PFSK-1 (cell line): ENCODE measurements around the gene METTL1.

Experiments used
- FOXP2 ChIP-seq: optimal IDR thresholded peaks from 2 replicates; pipeline ENCODE3; 2011; ENCODE audit warnings: borderline replicate concordance, control low read depth, inconsistent platforms; ENCODE audit not compliant: insufficient read depth; ENCODE audit errors: extremely low read length, extremely low read depth
- POLR2AphosphoS5 ChIP-seq: IDR thresholded peaks from 2 replicates; pipeline ENCODE4 v1.6.1; 2012; ENCODE audit warnings: low read depth, mild to moderate bottlenecking, control low read depth, low read length, moderate library complexity
- SIN3A ChIP-seq: IDR thresholded peaks from 2 replicates; pipeline ENCODE4 v1.6.1; 2012; ENCODE audit warnings: mild to moderate bottlenecking, low read length, moderate library complexity, borderline replicate concordance; ENCODE audit not compliant: insufficient read depth
- TAF1 ChIP-seq: IDR thresholded peaks from 2 replicates; pipeline ENCODE4 v1.6.1; 2012; ENCODE audit warnings: low read length, control low read depth, borderline replicate concordance; ENCODE audit not compliant: insufficient read depth
- TF ChIP-seq, protein P1 (sequence below), 2 experiments: IDR thresholded peaks; 2 replicates each; pipeline versions ENCODE4 v1.6.1 to v1.8.0; 2011 to 2012; ENCODE audit warnings: low read depth in 2 of 2, low read length in 2 of 2, control low read depth in 1 of 2, inconsistent platforms in 1 of 2, mild to moderate bottlenecking in 1 of 2, moderate library complexity in 1 of 2; ENCODE audit not compliant: insufficient read depth in 1 of 2

The METTL1 gene

DNA sequence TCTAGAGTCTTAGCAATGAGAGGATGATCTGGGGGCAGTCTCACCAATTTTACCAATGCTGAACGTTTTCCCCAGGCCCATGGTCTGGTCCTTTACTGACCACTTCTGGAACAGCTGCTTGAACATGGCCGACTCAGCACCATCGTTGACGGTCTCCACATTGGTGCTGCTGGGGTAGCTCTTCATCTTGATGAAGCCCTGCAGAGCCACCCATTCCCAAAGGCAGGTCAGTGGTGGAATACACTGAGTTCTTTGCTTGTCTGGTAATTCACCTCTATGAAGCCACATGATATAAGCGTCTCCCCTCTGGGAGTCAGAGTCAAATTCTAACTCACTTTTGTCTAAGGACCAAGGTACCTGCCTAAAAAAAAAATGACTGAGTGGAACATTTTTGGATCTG, 36.4 kb upstream of the METTL1 start:
- TF ChIP-seq TAF1: no peak
- no peak for TF ChIP-seq POLR2AphosphoS5

DNA sequence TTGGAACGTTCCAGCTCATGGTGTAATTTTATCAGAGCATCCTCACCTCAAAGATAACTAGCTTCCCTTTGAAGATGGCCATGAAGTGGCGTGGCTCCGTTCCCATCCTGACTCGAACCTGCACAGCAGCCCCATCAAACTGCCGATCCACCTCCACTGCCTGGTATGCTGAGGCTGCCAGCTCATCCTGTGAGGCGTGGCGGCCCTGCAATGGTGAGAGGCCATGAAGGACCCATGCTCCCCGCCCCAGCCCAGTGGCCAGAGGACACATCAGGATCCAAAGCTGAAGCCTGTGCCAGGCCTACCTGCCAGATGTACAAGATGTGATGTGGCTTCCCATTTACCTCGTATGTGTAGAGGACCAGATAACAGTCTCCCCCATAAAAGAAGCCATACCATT, 35.4 kb upstream of the METTL1 start:
- TF ChIP-seq, protein P1, sequence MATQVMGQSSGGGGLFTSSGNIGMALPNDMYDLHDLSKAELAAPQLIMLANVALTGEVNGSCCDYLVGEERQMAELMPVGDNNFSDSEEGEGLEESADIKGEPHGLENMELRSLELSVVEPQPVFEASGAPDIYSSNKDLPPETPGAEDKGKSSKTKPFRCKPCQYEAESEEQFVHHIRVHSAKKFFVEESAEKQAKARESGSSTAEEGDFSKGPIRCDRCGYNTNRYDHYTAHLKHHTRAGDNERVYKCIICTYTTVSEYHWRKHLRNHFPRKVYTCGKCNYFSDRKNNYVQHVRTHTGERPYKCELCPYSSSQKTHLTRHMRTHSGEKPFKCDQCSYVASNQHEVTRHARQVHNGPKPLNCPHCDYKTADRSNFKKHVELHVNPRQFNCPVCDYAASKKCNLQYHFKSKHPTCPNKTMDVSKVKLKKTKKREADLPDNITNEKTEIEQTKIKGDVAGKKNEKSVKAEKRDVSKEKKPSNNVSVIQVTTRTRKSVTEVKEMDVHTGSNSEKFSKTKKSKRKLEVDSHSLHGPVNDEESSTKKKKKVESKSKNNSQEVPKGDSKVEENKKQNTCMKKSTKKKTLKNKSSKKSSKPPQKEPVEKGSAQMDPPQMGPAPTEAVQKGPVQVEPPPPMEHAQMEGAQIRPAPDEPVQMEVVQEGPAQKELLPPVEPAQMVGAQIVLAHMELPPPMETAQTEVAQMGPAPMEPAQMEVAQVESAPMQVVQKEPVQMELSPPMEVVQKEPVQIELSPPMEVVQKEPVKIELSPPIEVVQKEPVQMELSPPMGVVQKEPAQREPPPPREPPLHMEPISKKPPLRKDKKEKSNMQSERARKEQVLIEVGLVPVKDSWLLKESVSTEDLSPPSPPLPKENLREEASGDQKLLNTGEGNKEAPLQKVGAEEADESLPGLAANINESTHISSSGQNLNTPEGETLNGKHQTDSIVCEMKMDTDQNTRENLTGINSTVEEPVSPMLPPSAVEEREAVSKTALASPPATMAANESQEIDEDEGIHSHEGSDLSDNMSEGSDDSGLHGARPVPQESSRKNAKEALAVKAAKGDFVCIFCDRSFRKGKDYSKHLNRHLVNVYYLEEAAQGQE (IDR thresholded peaks at IDR 0.05; ENCODE audit: insufficient read depth in 1 of 2, low read depth in 2 of 2, low read length in 2 of 2): no peak
- no peak for TF ChIP-seq POLR2AphosphoS5
- TF ChIP-seq SIN3A: no peak
- TF ChIP-seq TAF1: no peak
- TF ChIP-seq FOXP2: no peak

DNA sequence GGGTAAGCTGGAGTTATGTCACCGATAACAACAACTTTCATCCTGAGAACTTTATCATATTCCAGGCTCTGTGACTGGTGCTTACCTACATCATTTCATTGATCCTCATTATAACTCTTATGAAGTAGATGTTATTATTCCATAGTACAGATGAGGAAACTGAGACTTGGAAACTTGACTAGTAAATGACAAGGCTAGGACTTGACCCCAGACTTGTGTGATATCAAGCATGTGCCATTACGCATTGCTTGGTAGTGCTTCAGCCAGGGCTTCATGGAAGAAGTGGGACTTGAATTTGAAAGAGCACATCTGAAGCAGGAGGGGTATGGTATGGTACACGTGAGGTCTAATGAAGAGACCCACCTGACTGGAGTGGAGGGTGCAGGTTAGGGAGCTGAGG, 34.8 kb upstream of the METTL1 start:
- no peak for TF ChIP-seq SIN3A
- no peak for TF ChIP-seq FOXP2

DNA sequence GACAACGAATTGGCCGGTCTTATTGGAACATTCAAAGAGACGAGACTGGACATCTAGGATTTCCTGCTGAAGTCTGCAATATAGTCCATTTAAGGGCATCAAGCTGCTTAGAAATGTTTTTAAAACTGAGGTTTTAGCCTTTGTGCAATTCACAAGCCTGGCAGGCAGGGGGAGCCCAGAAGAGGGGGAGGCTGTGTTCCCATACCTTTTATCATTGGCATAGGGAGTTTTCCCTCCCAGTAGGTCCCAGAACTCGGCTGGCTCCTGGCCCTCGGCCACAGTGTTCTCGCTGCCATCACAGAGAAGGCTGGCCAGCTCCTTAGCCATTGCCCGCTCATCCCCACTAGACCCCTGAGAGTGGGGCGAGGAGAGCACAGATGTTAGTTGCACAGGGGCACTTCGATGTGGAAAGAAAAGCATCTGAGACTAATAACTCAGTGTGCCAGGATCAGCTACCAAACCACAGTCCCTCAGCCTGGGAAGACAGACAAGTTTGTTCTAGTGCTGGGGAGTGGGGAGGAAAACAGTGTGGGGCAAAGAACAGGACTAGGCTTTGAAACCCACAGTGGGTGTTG, 31.5 kb upstream of the METTL1 start:
- TF ChIP-seq, protein P1 (IDR thresholded peaks at IDR 0.05; ENCODE audit: insufficient read depth in 1 of 2, low read depth in 2 of 2, low read length in 2 of 2): no peak
- no peak for TF ChIP-seq TAF1
- no peak for TF ChIP-seq FOXP2
- no peak for TF ChIP-seq POLR2AphosphoS5
- TF ChIP-seq SIN3A: no peak

DNA sequence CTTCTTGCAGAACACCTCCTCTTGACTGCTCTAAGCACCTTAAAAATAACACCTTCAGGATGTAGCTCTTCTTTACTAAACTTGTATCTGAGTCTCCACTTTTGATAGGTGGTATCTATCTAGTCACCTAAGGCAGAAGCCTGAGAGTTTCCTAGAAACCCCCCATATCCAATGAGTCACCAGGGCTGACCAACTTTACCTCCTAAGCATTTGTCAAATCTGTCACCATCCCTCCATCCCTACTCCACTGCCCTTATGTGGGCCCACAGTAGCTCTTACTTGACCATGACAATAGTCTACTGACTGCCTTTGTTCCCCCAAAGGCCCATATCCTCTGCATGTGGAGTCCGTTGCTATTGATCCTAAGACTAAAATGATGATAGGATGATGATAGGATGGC, 30.7 kb upstream of the METTL1 start:
- no peak for TF ChIP-seq SIN3A
- TF ChIP-seq, protein P1 (IDR thresholded peaks at IDR 0.05; ENCODE audit: insufficient read depth in 1 of 2, low read depth in 2 of 2, low read length in 2 of 2): no peak
- no peak for TF ChIP-seq POLR2AphosphoS5
- TF ChIP-seq TAF1: no peak
- TF ChIP-seq FOXP2: no peak

DNA sequence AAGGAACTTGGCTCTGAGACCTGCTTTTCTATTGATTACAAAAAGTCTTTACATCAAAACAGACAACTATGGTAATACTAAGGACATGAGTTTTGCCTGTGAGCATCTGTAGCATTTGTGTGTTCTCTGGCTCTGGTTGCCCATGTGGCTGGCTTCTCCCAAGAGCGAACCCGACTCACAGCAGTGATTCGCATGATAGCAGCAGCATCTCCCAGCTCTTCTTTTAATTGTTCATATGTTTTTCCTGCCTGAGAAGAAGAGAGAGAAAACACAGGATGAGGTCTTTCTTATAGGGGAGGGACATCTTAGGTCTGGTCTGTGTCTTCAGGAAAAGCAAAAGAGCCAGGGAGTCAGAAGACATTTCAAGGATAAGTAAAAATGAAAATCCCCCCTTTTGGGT, 29.1 kb upstream of the METTL1 start:
- TF ChIP-seq TAF1: no peak
- TF ChIP-seq FOXP2: no peak
- no peak for TF ChIP-seq POLR2AphosphoS5
- TF ChIP-seq SIN3A: no peak
- TF ChIP-seq, protein P1 (IDR thresholded peaks at IDR 0.05; ENCODE audit: insufficient read depth in 1 of 2, low read depth in 2 of 2, low read length in 2 of 2): no peak
